GM21367 (cell line): ENCODE results near the gene ISCA2.

Source experiments
- ATAC-seq: cut with Tn5 transposase; IDR thresholded peaks from one replicate; pipeline ENCODE4 v1.9.1; 2021; ENCODE audit not compliant: unreplicated experiment

ISCA2 gene

GRCh38 chr14:74482571-74482970 is 11.0 kb upstream of the ISCA2 start:
- ATAC-seq, result no peak

DNA sequence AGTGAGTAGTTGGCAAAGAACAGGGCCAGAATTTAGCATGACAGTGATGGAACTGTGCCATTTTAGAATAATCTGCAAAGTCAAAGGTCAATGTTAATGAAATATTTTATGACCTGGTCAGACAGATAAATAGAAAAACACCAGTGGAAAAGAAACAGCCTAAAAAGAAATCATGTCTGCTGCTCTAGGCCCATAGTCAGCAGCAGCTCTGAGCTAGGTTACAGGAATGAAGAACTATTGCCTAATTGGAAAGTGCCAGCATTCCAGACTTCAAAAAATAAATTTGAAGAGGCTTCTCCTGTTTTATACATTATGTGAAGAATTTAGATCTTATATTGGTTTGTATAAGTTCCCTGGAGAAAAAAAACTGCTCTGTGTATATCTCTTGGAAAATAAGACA is 10.2 kb upstream of the ISCA2 start:
- ATAC-seq, result no peak

DNA sequence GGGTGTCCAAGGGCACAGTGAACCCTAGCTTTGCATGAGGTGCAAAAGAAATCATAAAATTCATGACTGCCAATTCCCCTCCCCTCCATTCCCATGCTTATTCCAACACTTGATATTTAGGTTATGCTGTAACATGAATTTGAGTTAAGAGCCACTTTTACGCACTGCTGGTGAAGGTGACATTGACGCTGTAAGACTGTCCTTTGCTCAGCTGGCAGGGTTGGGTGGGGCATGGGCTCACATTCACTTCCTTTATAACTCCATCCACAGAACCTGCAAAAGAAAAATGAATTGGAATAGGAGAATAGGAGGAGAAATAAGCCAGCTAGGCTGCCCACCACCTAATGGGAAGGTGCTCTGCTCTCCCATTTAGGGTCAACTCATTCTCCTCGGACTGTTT is 7.4 kb upstream of the ISCA2 start:
- ATAC-seq, result no peak

GRCh38 chr14:74488786-74489397 is 4.7 kb upstream of the ISCA2 start:
- ATAC-seq, result no peak

DNA sequence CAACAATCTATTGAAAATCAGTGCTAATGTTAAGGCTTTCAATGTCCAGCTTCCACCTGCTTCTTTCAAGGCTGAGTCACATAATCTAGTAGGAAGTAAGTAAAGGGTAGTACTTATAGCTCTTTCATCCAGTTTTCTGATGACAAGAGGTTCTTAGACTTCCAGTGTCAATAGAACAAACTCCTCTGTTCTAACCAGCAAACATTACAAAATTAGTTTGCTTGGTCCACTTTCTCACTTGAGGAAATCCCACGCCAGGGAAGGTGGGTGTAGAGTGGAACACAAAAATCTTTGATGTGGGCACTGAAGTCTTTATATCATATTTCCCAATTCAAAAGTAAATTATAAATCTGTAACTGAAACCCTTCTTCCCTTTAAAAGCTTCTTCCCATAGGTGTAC is 3.1 kb upstream of the ISCA2 start:
- ATAC-seq, result no peak

GRCh38 chr14:74491956-74492775 is 1.4 kb upstream of the ISCA2 start:
- no peak for ATAC-seq

DNA sequence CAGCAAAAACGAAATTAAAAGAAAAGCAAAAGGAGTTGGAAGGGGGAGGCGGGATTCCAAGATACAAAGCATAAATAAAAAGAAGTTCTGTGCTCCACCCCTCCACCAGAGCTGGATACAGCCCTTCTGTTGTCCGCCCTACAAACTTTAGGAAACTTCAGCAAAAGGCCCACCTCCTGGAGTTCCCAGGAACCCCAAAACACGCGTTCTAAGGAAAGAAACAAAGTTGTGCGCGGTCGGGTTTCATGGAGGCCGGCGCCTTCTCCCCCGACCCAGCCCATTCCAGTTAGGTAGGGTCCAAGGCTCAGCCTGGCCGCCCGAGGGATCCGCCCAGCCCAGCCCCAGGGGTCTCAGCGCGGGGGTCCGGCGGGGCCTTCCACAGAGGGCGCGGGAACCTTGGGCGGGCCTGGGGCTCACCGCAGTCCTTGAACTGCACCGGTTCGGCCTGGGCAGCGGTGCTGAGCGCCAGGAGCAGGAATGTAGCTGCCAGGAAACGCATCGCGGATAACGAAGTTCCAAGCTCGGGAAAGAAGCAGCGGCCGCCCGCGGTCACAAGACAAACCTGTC is 706 bp upstream of the ISCA2 start, which contains the start of gene NPC2:
NPC2 (minus strand) TSS at position 530 of the 567 bp plus-strand sequence; CDS start at position 499, 31 bp downstream.
- peak; percentile 4 for ATAC-seq

DNA sequence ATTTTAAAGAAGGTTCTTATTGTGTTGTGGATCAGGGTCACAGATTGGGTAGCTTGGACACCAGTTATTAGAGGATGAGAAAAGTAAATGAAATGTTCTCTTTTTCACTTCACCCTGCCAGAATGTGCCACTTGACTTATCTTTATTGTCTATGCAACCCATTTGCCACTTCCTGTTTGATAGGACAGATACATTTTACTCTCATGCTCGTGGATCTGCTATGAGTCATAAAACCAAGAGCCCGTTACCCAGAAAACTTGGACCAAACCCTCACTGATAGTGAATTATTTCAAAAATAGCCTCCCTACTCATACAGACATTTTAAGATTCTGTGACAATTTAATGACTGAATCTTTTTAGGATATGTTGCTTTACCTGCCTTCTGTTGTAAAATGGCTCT is 1.8 kb downstream of the ISCA2 start:
- no peak for ATAC-seq

DNA sequence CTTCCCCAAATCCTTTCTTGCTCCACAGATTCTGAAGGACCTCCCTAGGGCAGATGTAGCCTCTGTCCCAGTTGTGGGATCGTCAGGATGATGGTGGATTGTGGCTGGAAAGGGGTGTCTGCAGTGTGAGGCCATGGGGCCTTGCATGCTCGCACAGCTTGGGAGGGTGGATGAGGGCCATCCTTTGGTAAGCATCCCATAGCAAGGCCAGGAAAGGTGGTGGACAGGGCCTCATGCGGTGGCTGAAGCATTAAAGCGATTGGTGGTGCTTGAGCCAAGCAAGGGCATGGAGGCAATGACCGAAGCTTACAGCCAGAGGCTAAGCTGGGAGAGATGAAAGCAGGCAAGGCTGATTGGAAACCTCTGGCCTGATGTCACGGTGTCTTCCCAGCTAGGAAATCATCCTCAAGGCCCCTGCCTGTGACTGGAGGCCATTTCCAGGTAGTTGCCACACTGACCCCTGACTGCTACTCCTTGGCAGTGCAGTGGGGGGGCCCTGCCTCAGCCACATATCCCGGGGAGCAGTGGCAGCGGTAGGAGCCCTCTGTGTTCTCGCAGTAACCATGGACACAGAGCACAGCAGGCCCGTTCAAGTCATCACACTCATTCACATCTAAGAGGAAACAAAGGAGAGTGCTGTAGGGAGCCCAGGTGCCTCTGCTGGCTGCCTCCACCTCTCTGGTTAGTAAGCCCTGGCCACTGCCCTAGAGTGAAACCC is 7.0 kb downstream of the ISCA2 start:
- no peak for ATAC-seq

DNA sequence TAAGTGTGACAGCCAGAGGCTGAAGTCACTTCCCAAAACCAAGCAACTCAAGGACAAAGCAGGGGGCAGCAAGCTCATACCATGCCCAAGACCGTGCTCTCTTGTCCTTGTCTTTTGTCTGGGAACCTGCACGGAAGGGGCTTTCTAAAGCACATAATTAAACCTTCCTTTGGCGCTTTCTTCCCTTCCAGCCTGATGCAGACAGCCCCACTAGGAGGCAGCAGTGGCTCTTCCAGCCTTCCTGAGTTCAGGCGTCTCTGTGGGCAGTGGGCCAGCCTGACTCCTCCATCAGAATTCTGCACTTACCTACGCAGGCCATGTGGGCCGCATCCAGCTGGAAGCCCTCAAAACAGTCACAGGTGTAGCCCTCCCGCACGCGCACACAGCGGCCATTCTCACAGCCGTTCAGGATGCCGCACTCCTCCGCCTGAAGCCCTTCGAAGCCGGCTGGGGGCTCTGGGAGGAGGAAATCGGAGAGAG is 7.6 kb downstream of the ISCA2 start:
- no peak for ATAC-seq

- no peak for ATAC-seq
Measured at GRCh38 chr14:74501691-74502090, 8.1 kb downstream of the ISCA2 start.

GRCh38 chr14:74502236-74503019 is 8.9 kb downstream of the ISCA2 start:
- no peak for ATAC-seq

- ATAC-seq, result no peak
Measured at GRCh38 chr14:74503291-74503937, 9.8 kb downstream of the ISCA2 start.

DNA sequence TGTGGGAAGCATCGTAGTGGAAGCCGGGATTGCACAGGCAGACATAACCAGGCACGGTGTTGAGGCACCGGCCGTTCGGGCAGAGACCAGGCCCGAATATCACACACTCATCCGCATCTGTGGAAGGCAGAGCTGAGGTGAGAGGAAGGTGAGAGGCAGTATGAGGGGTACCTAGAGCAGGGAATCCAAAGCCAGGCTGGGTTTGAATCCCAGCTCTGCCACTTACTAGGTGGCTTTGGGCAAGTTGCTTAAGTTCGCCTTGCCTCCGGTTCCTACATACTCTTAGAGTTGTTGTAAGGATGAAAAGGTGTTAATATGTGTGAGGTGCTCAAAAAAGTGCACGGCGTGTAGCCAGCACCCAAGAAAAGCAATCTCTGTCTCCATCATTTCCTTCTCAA is 10.4 kb downstream of the ISCA2 start:
- ATAC-seq, result no peak

- ATAC-seq, result no peak
Measured at GRCh38 chr14:74504412-74504811, 10.8 kb downstream of the ISCA2 start.

DNA sequence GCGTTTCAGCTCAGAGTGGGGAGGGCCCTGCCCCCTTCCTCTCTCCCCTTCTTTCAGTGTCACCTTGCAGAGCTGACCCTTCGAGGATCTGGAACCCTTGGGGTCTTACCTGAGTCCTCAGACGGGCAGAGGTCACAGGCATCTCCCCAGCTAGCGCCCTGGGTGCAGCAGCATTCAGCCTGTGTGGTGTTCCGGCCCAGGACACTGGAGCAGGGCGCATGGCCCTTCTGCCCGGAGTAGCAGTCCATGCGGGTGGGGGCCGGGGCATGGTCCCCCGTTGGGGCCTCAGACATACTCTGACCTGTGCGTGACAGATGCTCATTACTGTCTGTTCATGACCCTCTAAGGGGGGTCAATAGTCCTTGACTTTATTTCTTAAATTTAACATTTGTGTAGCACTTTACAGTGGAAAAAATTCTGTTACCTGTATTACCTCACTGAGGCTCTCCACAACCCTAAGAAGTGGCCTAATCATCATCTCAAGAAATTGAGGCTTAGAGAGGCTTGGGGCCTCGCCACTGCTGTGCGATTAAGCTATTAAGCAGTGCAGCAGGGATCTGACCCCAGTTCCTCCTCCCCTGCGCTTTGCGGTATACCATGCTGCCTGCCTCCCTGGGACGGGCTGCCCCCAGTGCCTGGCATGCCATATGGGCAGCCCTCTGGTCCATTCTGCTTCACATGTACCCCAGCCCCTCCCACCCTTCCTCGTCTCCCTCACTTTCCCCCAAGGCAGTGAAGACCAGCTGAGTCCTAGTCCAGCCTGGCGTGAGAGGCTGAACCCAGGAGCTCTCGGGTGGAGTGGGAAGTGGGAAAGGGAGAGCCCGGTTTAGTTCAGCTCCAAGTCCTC is 11.5 kb downstream of the ISCA2 start:
- ATAC-seq, result no peak

DNA sequence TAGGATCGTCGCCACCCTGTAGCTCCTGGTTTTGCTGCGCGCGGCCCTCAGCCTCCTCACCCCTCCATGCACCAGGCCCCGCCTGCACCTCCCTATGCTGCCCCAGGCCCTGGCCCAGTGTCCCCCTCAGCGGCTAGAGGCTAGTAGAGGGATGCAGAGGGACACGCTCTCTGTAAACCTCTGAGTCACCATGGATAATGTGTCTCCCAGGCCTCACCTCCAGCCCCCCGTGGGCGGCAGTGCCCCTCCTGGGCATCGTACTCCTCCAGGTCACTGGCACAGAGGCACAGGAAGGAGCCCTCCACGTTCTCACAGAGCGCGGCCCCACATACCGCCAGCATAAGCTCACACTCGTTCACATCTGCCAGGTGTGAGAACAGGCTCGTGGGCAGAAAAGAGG is 12.3 kb downstream of the ISCA2 start:
- ATAC-seq, result no peak

GRCh38 chr14:74506411-74506851 is 12.9 kb downstream of the ISCA2 start:
- ATAC-seq, result no peak

DNA sequence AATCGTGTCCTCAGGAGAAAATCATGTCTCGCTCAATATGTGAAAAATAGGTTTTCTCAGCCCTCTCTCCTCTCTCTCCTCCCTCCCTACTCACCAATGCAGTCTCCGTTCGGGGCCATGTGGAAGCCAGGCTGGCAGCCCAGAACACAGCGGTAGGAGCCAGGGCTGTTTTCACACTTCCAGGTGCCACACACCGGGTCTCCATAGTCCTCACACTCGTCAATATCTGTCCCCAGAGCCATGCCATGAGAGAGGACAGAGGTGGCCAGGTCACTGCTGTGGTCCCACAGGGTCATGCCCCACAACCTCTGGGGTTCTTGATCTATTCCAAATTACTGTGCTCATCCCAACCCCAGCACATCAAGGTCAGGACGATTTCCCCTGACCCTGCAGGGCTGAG is 13.5 kb downstream of the ISCA2 start:
- no peak for ATAC-seq
